ENCODE data around the gene CUL9.
A peak's percentile ranks its signal among the peaks of the same experiment; 100 is the strongest.

Gene CUL9

GRCh38 chr6:43170931-43171706 lies 10.9 kb upstream of the CUL9 start, which contains the start of gene SRF:
TSS of gene SRF (plus strand) at chr6:43171269. CDS start at chr6:43171657, 388 bp downstream.
- H3F3A ChIP-seq (ENCODE audit: insufficient read depth, low read length) = no peaks in the 10 kb centered on the region; the same call in 1 of the 2 replicates
- peaks cover 18% of the 10 kb centered on the region for H3K79me2 ChIP-seq (ENCODE audit: insufficient read depth, low read length)
- peak within 1 kb of the TSS; percentile 97 for H3K9ac ChIP-seq (ENCODE audit: low read length)
- no peaks in the 10 kb centered on the region for H3K9me2 ChIP-seq (ENCODE audit: low read depth, low read length)
- H3K36me3 ChIP-seq (ENCODE audit: insufficient read depth, low read length) = peaks cover 18% of the 10 kb centered on the region
- no peaks in the 10 kb centered on the region for H4K20me1 ChIP-seq (ENCODE audit: insufficient read depth, low read length)
- H2AFZ ChIP-seq (ENCODE audit: low read length) = no peak within 1 kb of the TSS
- H3K4me1 ChIP-seq (ENCODE audit: insufficient read depth, low read length, severe bottlenecking) = peaks cover 32% of the 10 kb centered on the region
- H3K27me3 ChIP-seq (ENCODE audit: insufficient read depth, low read length) = no peaks in the 10 kb centered on the region
- peak within 1 kb of the TSS; percentile 82 for H3K27ac ChIP-seq (ENCODE audit: low read depth, low read length, poor library complexity, severe bottlenecking)
- H3K9me3 ChIP-seq (ENCODE audit: low read length) = no peaks in the 10 kb centered on the region
- peak; percentile 26 for TF ChIP-seq CTCF (IDR thresholded peaks at IDR 0.05; ENCODE audit: low read length)
- TF ChIP-seq EZH2 (IDR thresholded peaks at IDR 0.05; ENCODE audit: borderline replicate concordance, low read length) = no peak
- H3K4me3 ChIP-seq (ENCODE audit: low read depth, low read length, poor library complexity, severe bottlenecking) = peak within 1 kb of the TSS; percentile 85
- H3K4me2 ChIP-seq (ENCODE audit: low read length) = peak within 1 kb of the TSS; percentile 85

- peaks cover 32% of the 10 kb centered on the region for H3K4me1 ChIP-seq (ENCODE audit: insufficient read depth, low read length, severe bottlenecking)
- no peaks in the 10 kb centered on the region for H4K20me1 ChIP-seq (ENCODE audit: insufficient read depth, low read length)
- no peak for TF ChIP-seq CTCF (IDR thresholded peaks at IDR 0.05; ENCODE audit: low read length)
- no peak for TF ChIP-seq EZH2 (IDR thresholded peaks at IDR 0.05; ENCODE audit: borderline replicate concordance, low read length)
- H3K4me2 ChIP-seq (ENCODE audit: low read length) = peak overlapping the region; percentile 85
- H3F3A ChIP-seq (ENCODE audit: insufficient read depth, low read length) = no peaks in the 10 kb centered on the region; the same call in 1 of the 2 replicates
- peak overlapping the region; percentile 97 for H3K9ac ChIP-seq (ENCODE audit: low read length)
- H3K79me2 ChIP-seq (ENCODE audit: insufficient read depth, low read length) = peaks cover 18% of the 10 kb centered on the region
- no peaks in the 10 kb centered on the region for H3K27me3 ChIP-seq (ENCODE audit: insufficient read depth, low read length)
- peak overlapping the region; percentile 85 for H3K4me3 ChIP-seq (ENCODE audit: low read depth, low read length, poor library complexity, severe bottlenecking)
- peaks cover 23% of the 10 kb centered on the region for H3K36me3 ChIP-seq (ENCODE audit: insufficient read depth, low read length)
- peak overlapping the region; percentile 82 for H3K27ac ChIP-seq (ENCODE audit: low read depth, low read length, poor library complexity, severe bottlenecking)
- no peaks in the 10 kb centered on the region for H3K9me3 ChIP-seq (ENCODE audit: low read length)
- H2AFZ ChIP-seq (ENCODE audit: low read length) = no peak overlapping the region
- H3K9me2 ChIP-seq (ENCODE audit: low read depth, low read length) = no peaks in the 10 kb centered on the region
Measured at GRCh38 chr6:43171707-43172103, 10.3 kb upstream of the CUL9 start.

- H3K9me3 ChIP-seq (ENCODE audit: low read length) = no peaks in the 10 kb centered on the region
- no peaks in the 10 kb centered on the region for H4K20me1 ChIP-seq (ENCODE audit: insufficient read depth, low read length)
- peak overlapping the region; percentile 97 for H3K9ac ChIP-seq (ENCODE audit: low read length)
- TF ChIP-seq EZH2 (IDR thresholded peaks at IDR 0.05; ENCODE audit: borderline replicate concordance, low read length) (no peak), CTCF (IDR thresholded peaks at IDR 0.05; ENCODE audit: low read length) (no peak)
- H3K79me2 ChIP-seq (ENCODE audit: insufficient read depth, low read length) = peaks cover 18% of the 10 kb centered on the region
- no peak overlapping the region for H2AFZ ChIP-seq (ENCODE audit: low read length)
- H3K27me3 ChIP-seq (ENCODE audit: insufficient read depth, low read length) = no peaks in the 10 kb centered on the region
- H3K36me3 ChIP-seq (ENCODE audit: insufficient read depth, low read length) = peaks cover 26% of the 10 kb centered on the region
- peak overlapping the region; percentile 82 for H3K27ac ChIP-seq (ENCODE audit: low read depth, low read length, poor library complexity, severe bottlenecking)
- H3K4me3 ChIP-seq (ENCODE audit: low read depth, low read length, poor library complexity, severe bottlenecking) = peak overlapping the region; percentile 85
- no peaks in the 10 kb centered on the region for H3K9me2 ChIP-seq (ENCODE audit: low read depth, low read length)
- no peaks in the 10 kb centered on the region; the same call in 1 of the 2 replicates for H3F3A ChIP-seq (ENCODE audit: insufficient read depth, low read length)
- peaks cover 32% of the 10 kb centered on the region for H3K4me1 ChIP-seq (ENCODE audit: insufficient read depth, low read length, severe bottlenecking)
- peak overlapping the region; percentile 85 for H3K4me2 ChIP-seq (ENCODE audit: low read length)
Measured at GRCh38 chr6:43172104-43173007, 9.6 kb upstream of the CUL9 start.
